ENCODE results near the gene C16orf74.

Gene C16orf74

GRCh38 chr16:85665373-85665740 lies 85.5 kb downstream of the C16orf74 start:
- Histone ChIP-seq H3K9me3 (ENCODE audit: control insufficient read depth in 1 of 2, low read length in 2 of 2) (no peaks in the 10 kb centered on the region), H3K27ac (ENCODE audit: low read length) (no peak overlapping the region), H3K36me3 (ENCODE audit: control insufficient read depth in 1 of 2, insufficient read depth in 2 of 2, low read length in 2 of 2) (peaks cover 63 to 89% of the 10 kb centered on the region in 2 donors)

GRCh38 chr16:85664580-85665372 lies 86.1 kb downstream of the C16orf74 start:
- peaks cover 61 to 84% of the 10 kb centered on the region in 2 donors for H3K36me3 ChIP-seq (ENCODE audit: control insufficient read depth in 1 of 2, insufficient read depth in 2 of 2, low read length in 2 of 2)
- H3K4me1 ChIP-seq (ENCODE audit: control insufficient read depth in 1 of 2, insufficient read depth in 2 of 2, low read length in 2 of 2), result peaks cover 0 to 9% of the 10 kb centered on the region in 2 donors
- no peaks in the 10 kb centered on the region for H3K9me3 ChIP-seq (ENCODE audit: control insufficient read depth in 1 of 2, low read length in 2 of 2)
- H3K27me3 ChIP-seq (ENCODE audit: low read depth, low read length), result no peaks in the 10 kb centered on the region
- no peak overlapping the region for H3K4me3 ChIP-seq (ENCODE audit: low read depth in 1 of 2, low read length in 2 of 2)
- H3K27ac ChIP-seq (ENCODE audit: low read length), result no peak overlapping the region

More at GRCh38 chr16:85665373-85665740, 85.5 kb downstream of the C16orf74 start:
- Histone ChIP-seq H3K4me1 (ENCODE audit: control insufficient read depth in 1 of 2, insufficient read depth in 2 of 2, low read length in 2 of 2) (peaks cover 0 to 6% of the 10 kb centered on the region in 2 donors), H3K27me3 (ENCODE audit: low read depth, low read length) (no peaks in the 10 kb centered on the region), H3K4me3 (ENCODE audit: low read depth in 1 of 2, low read length in 2 of 2) (no peak overlapping the region)

GRCh38 chr16:85663891-85664321 lies 87.0 kb downstream of the C16orf74 start:
- H3K9me3 ChIP-seq (ENCODE audit: control insufficient read depth in 1 of 2, low read length in 2 of 2), result no peaks in the 10 kb centered on the region
- no peak overlapping the region for H3K4me3 ChIP-seq (ENCODE audit: low read depth in 1 of 2, low read length in 2 of 2)
- H3K27me3 ChIP-seq (ENCODE audit: low read depth, low read length), result no peaks in the 10 kb centered on the region
- peaks cover 0 to 10% of the 10 kb centered on the region in 2 donors for H3K4me1 ChIP-seq (ENCODE audit: control insufficient read depth in 1 of 2, insufficient read depth in 2 of 2, low read length in 2 of 2)
- H3K27ac ChIP-seq (ENCODE audit: low read length), result no peak overlapping the region
- H3K36me3 ChIP-seq (ENCODE audit: control insufficient read depth in 1 of 2, insufficient read depth in 2 of 2, low read length in 2 of 2), result peaks cover 53 to 82% of the 10 kb centered on the region in 2 donors

- no peaks in the 10 kb centered on the region for H3K27me3 ChIP-seq (ENCODE audit: low read depth, low read length)
- no peak overlapping the region for H3K4me3 ChIP-seq (ENCODE audit: low read depth in 1 of 2, low read length in 2 of 2)
- no peaks in the 10 kb centered on the region for H3K9me3 ChIP-seq (ENCODE audit: control insufficient read depth in 1 of 2, low read length in 2 of 2)
- peaks cover 55 to 82% of the 10 kb centered on the region in 2 donors for H3K36me3 ChIP-seq (ENCODE audit: control insufficient read depth in 1 of 2, insufficient read depth in 2 of 2, low read length in 2 of 2)
- no peak overlapping the region for H3K27ac ChIP-seq (ENCODE audit: low read length)
- peaks cover 0 to 10% of the 10 kb centered on the region in 2 donors for H3K4me1 ChIP-seq (ENCODE audit: control insufficient read depth in 1 of 2, insufficient read depth in 2 of 2, low read length in 2 of 2)
These were observed 87.7 kb downstream of the C16orf74 start for GRCh38 chr16:85662976-85663830.

- Histone ChIP-seq H3K27me3 (ENCODE audit: low read depth, low read length) (no peaks in the 10 kb centered on the region), H3K9me3 (ENCODE audit: control insufficient read depth in 1 of 2, low read length in 2 of 2) (no peaks in the 10 kb centered on the region), H3K36me3 (ENCODE audit: control insufficient read depth in 1 of 2, insufficient read depth in 2 of 2, low read length in 2 of 2) (peaks cover 62 to 83% of the 10 kb centered on the region in 2 donors), H3K4me3 (ENCODE audit: low read depth in 1 of 2, low read length in 2 of 2) (no peak overlapping the region), H3K27ac (ENCODE audit: low read length) (no peak overlapping the region), H3K4me1 (ENCODE audit: control insufficient read depth in 1 of 2, insufficient read depth in 2 of 2, low read length in 2 of 2) (peaks cover 0 to 10% of the 10 kb centered on the region in 2 donors)
These were observed 88.4 kb downstream of the C16orf74 start for GRCh38 chr16:85662482-85662812.

GRCh38 chr16:85661740-85662481 lies 89.0 kb downstream of the C16orf74 start:
- peaks cover 0 to 10% of the 10 kb centered on the region in 2 donors for H3K4me1 ChIP-seq (ENCODE audit: control insufficient read depth in 1 of 2, insufficient read depth in 2 of 2, low read length in 2 of 2)
- peaks cover 63 to 83% of the 10 kb centered on the region in 2 donors for H3K36me3 ChIP-seq (ENCODE audit: control insufficient read depth in 1 of 2, insufficient read depth in 2 of 2, low read length in 2 of 2)

GRCh38 chr16:85660843-85661739 lies 89.8 kb downstream of the C16orf74 start:
- Histone ChIP-seq H3K9me3 (ENCODE audit: control insufficient read depth in 1 of 2, low read length in 2 of 2) (no peaks in the 10 kb centered on the region), H3K4me1 (ENCODE audit: control insufficient read depth in 1 of 2, insufficient read depth in 2 of 2, low read length in 2 of 2) (peaks cover 0 to 10% of the 10 kb centered on the region in 2 donors), H3K4me3 (ENCODE audit: low read depth in 1 of 2, low read length in 2 of 2) (no peak overlapping the region), H3K36me3 (ENCODE audit: control insufficient read depth in 1 of 2, insufficient read depth in 2 of 2, low read length in 2 of 2) (peaks cover 63 to 83% of the 10 kb centered on the region in 2 donors), H3K27me3 (ENCODE audit: low read depth, low read length) (no peaks in the 10 kb centered on the region), H3K27ac (ENCODE audit: low read length) (no peak overlapping the region)

More at GRCh38 chr16:85661740-85662481, 89.0 kb downstream of the C16orf74 start:
- Histone ChIP-seq H3K27me3 (ENCODE audit: low read depth, low read length) (no peaks in the 10 kb centered on the region), H3K9me3 (ENCODE audit: control insufficient read depth in 1 of 2, low read length in 2 of 2) (no peaks in the 10 kb centered on the region), H3K4me3 (ENCODE audit: low read depth in 1 of 2, low read length in 2 of 2) (no peak overlapping the region), H3K27ac (ENCODE audit: low read length) (no peak overlapping the region)

- no peaks in the 10 kb centered on the region for H3K27me3 ChIP-seq (ENCODE audit: low read depth, low read length)
- H3K36me3 ChIP-seq (ENCODE audit: control insufficient read depth in 1 of 2, insufficient read depth in 2 of 2, low read length in 2 of 2), result peaks cover 58 to 83% of the 10 kb centered on the region in 2 donors
- peaks cover 0 to 10% of the 10 kb centered on the region in 2 donors for H3K4me1 ChIP-seq (ENCODE audit: control insufficient read depth in 1 of 2, insufficient read depth in 2 of 2, low read length in 2 of 2)
- H3K9me3 ChIP-seq (ENCODE audit: control insufficient read depth in 1 of 2, low read length in 2 of 2), result no peaks in the 10 kb centered on the region
- no peak overlapping the region for H3K27ac ChIP-seq (ENCODE audit: low read length)
- H3K4me3 ChIP-seq (ENCODE audit: low read depth in 1 of 2, low read length in 2 of 2), result no peak overlapping the region
These were observed 90.9 kb downstream of the C16orf74 start for GRCh38 chr16:85659805-85660511.

- H3K27ac ChIP-seq (ENCODE audit: low read length), result no peak overlapping the region
- H3K9me3 ChIP-seq (ENCODE audit: control insufficient read depth in 1 of 2, low read length in 2 of 2), result no peaks in the 10 kb centered on the region
- H3K27me3 ChIP-seq (ENCODE audit: low read depth, low read length), result no peaks in the 10 kb centered on the region
- H3K36me3 ChIP-seq (ENCODE audit: control insufficient read depth in 1 of 2, insufficient read depth in 2 of 2, low read length in 2 of 2), result peaks cover 53 to 83% of the 10 kb centered on the region in 2 donors
- peaks cover 0 to 10% of the 10 kb centered on the region in 2 donors for H3K4me1 ChIP-seq (ENCODE audit: control insufficient read depth in 1 of 2, insufficient read depth in 2 of 2, low read length in 2 of 2)
- no peak overlapping the region for H3K4me3 ChIP-seq (ENCODE audit: low read depth in 1 of 2, low read length in 2 of 2)
These were observed 91.6 kb downstream of the C16orf74 start for GRCh38 chr16:85659336-85659735.
